ENCODE measurements around the gene FAM177B. TPM values are rescaled to one million over a fixed set of nuclear protein-coding genes. Genes with fewer than 3 reads are reported as not detected.

FAM177B gene
- polyA plus RNA-seq, 1 experiment: not detected

- H3K4me3 ChIP-seq (ENCODE audit: low read depth, low read length): no peak overlapping the region
- ChIA-PET POLR2A (no interaction called here), CTCF (no interaction called here)
Observed at GRCh38 chr1:222769971-222770620, 33.1 kb downstream of the FAM177B start.

GRCh38 chr1:222772996-222773379 lies 36.0 kb downstream of the FAM177B start:
- peaks cover 4% of the 10 kb centered on the region; the same call in 1 of the 2 replicates for H3K9me3 ChIP-seq (ENCODE audit: control insufficient read depth, insufficient read depth, low read length)
- CTCF ChIA-PET: interaction anchor here (1.1 kb wide), 1 partner anchor 317 kb away, joined by 4 read pairs; no protein-coding TSS in a partner anchor
- H3K27me3 ChIP-seq (ENCODE audit: control insufficient read depth, insufficient read depth, low read length): no peaks in the 10 kb centered on the region
- no peak overlapping the region for H3K4me3 ChIP-seq (ENCODE audit: low read depth, low read length)
- POLR2A ChIA-PET: no interaction called here
- no peak for DNase-seq (ENCODE audit: low read depth, low spot score)
- TF ChIP-seq, protein P1, sequence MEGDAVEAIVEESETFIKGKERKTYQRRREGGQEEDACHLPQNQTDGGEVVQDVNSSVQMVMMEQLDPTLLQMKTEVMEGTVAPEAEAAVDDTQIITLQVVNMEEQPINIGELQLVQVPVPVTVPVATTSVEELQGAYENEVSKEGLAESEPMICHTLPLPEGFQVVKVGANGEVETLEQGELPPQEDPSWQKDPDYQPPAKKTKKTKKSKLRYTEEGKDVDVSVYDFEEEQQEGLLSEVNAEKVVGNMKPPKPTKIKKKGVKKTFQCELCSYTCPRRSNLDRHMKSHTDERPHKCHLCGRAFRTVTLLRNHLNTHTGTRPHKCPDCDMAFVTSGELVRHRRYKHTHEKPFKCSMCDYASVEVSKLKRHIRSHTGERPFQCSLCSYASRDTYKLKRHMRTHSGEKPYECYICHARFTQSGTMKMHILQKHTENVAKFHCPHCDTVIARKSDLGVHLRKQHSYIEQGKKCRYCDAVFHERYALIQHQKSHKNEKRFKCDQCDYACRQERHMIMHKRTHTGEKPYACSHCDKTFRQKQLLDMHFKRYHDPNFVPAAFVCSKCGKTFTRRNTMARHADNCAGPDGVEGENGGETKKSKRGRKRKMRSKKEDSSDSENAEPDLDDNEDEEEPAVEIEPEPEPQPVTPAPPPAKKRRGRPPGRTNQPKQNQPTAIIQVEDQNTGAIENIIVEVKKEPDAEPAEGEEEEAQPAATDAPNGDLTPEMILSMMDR (IDR thresholded peaks at IDR 0.05; ENCODE audit: low read depth, low read length): no peak
- H3K27ac ChIP-seq (ENCODE audit: low read depth, low read length): no peak overlapping the region

More at GRCh38 chr1:222769971-222770620, 33.1 kb downstream of the FAM177B start:
- Histone ChIP-seq H3K9me3 (ENCODE audit: control insufficient read depth, insufficient read depth, low read length) (peaks cover 4% of the 10 kb centered on the region; the same call in 1 of the 2 replicates), H3K27ac (ENCODE audit: low read depth, low read length) (no peak overlapping the region), H3K27me3 (ENCODE audit: control insufficient read depth, insufficient read depth, low read length) (peaks cover 2% of the 10 kb centered on the region)
- no peak for DNase-seq (ENCODE audit: low read depth, low spot score)
- TF ChIP-seq, protein P1 (IDR thresholded peaks at IDR 0.05; ENCODE audit: low read depth, low read length): no peak

GRCh38 chr1:222777463-222777862 lies 40.5 kb downstream of the FAM177B start:
- Histone ChIP-seq H3K9me3 (ENCODE audit: control insufficient read depth, insufficient read depth, low read length) (no peaks in the 10 kb centered on the region), H3K27ac (ENCODE audit: low read depth, low read length) (no peak overlapping the region), H3K4me3 (ENCODE audit: low read depth, low read length) (no peak overlapping the region), H3K27me3 (ENCODE audit: control insufficient read depth, insufficient read depth, low read length) (no peaks in the 10 kb centered on the region)
- ChIA-PET POLR2A (interaction anchor here (0.7 kb wide), 1 partner anchor 90 kb away, joined by 3 read pairs; no protein-coding TSS in a partner anchor), CTCF (interaction anchor here (1.3 to 1.5 kb wide), 2 partner anchors 38 to 313 kb away, joined by 3 to 9 read pairs; no protein-coding TSS in a partner anchor)
- TF ChIP-seq, protein P1 (IDR thresholded peaks at IDR 0.05; ENCODE audit: low read depth, low read length): no peak
- no peak for DNase-seq (ENCODE audit: low read depth, low spot score)

GRCh38 chr1:222777977-222778376 lies 41.0 kb downstream of the FAM177B start:
- ChIA-PET POLR2A (no interaction called here), CTCF (interaction anchor here (1.2 kb wide), 1 partner anchor 312 kb away, joined by 3 read pairs; no protein-coding TSS in a partner anchor)
- Histone ChIP-seq H3K4me3 (ENCODE audit: low read depth, low read length) (no peak overlapping the region), H3K9me3 (ENCODE audit: control insufficient read depth, insufficient read depth, low read length) (no peaks in the 10 kb centered on the region), H3K27ac (ENCODE audit: low read depth, low read length) (no peak overlapping the region), H3K27me3 (ENCODE audit: control insufficient read depth, insufficient read depth, low read length) (no peaks in the 10 kb centered on the region)
- TF ChIP-seq, protein P1 (IDR thresholded peaks at IDR 0.05; ENCODE audit: low read depth, low read length): no peak
- DNase-seq (ENCODE audit: low read depth, low spot score): no peak

GRCh38 chr1:222781251-222781650 lies 44.2 kb downstream of the FAM177B start:
- no peaks in the 10 kb centered on the region for H3K27me3 ChIP-seq (ENCODE audit: control insufficient read depth, insufficient read depth, low read length)
- CTCF ChIA-PET: no interaction called here
- POLR2A ChIA-PET: no interaction called here

More at GRCh38 chr1:222781251-222781650, 44.2 kb downstream of the FAM177B start:
- TF ChIP-seq, protein P1 (IDR thresholded peaks at IDR 0.05; ENCODE audit: low read depth, low read length): no peak
- no peak for DNase-seq (ENCODE audit: low read depth, low spot score)
- no peaks in the 10 kb centered on the region for H3K9me3 ChIP-seq (ENCODE audit: control insufficient read depth, insufficient read depth, low read length)
- no peak overlapping the region for H3K27ac ChIP-seq (ENCODE audit: low read depth, low read length)
- H3K4me3 ChIP-seq (ENCODE audit: low read depth, low read length): no peak overlapping the region
